PC-3 (cell line): ENCODE data around the gene TAF4. TPM values are rescaled to one million over a fixed set of nuclear protein-coding genes. Genes with fewer than 3 reads are reported as not detected.

Experiments
- ATAC-seq: fragments of 200-7000 bp; cut with Tn5 transposase; 2 replicates; pipeline ENCODE4 v1.9.1; 2020; ENCODE audit warnings: mild to moderate bottlenecking, moderate library complexity
- BruUV-seq: library from RNA; stranded (reverse); fragments of 400-500 nt; replicated peaks from 2 replicates; lab custom pipeline; 2021; lab: Mats Ljungman, UMichigan
- CTCF ChIA-PET: fragments of 300-600 bp; sonication (Branson Sonifier 250); formaldehyde crosslinking; loops from one replicate; lab custom pipeline; 2022; ENCODE audit warnings: antibody characterized with exemption; lab: Charles Lee
- POLR2A ChIA-PET: fragments of 300-600 bp; sonication (Branson Sonifier 250); formaldehyde crosslinking; loops from one replicate; lab custom pipeline; 2022; ENCODE audit warnings: antibody characterized with exemption; ENCODE audit not compliant: unreplicated experiment; lab: Charles Lee
- DNase-seq: peaks from one replicate; pipeline ENCODE4 v3.0.0-alpha.2; 2015
- H2AFZ ChIP-seq: fragments of 300-600 bp; sonication (generic); 2 replicates; pipeline ENCODE4 v1.6.0; 2016; ENCODE audit warnings: antibody characterized with exemption, low read length
- H3F3A ChIP-seq: fragments of 300-600 bp; sonication (generic); one replicate; pipeline ENCODE4 v1.6.0; 2017; ENCODE audit warnings: antibody characterized with exemption, low read length, control low read depth, mild to moderate bottlenecking; ENCODE audit not compliant: unreplicated experiment
- H3K27ac ChIP-seq: fragments of 300-600 bp; sonication (generic); 2 replicates; pipeline ENCODE4 v1.5.1; 2016; ENCODE audit warnings: mild to moderate bottlenecking, low read length
- H3K27me3 ChIP-seq: fragments of 300-600 bp; sonication (generic); 2 replicates; pipeline ENCODE4 v1.6.1; 2016; ENCODE audit warnings: low read length, mixed read lengths
- H3K36me3 ChIP-seq: fragments of 300-600 bp; sonication (generic); 2 replicates; pipeline ENCODE4 v1.6.1; 2016; ENCODE audit warnings: low read depth, mixed run types, low read length, mixed read lengths
- H3K4me1 ChIP-seq: fragments of 300-600 bp; sonication (generic); 2 replicates; pipeline ENCODE4 v1.5.1; 2016; ENCODE audit warnings: low read length; ENCODE audit not compliant: insufficient read depth
- H3K4me2 ChIP-seq: fragments of 300-600 bp; sonication (generic); 2 replicates; pipeline ENCODE4 v1.6.0; 2016; ENCODE audit warnings: low read length
- H3K4me3 ChIP-seq: fragments of 300-600 bp; sonication (generic); 2 replicates; pipeline ENCODE4 v1.5.1; 2016; ENCODE audit warnings: mild to moderate bottlenecking, low read length, mixed read lengths
- H3K79me2 ChIP-seq: fragments of 300-600 bp; sonication (generic); 2 replicates; pipeline ENCODE4 v1.6.1; 2017; ENCODE audit warnings: low read length, mixed read lengths
- H3K9ac ChIP-seq: fragments of 300-600 bp; sonication (generic); 2 replicates; pipeline ENCODE4 v1.6.0; 2016; ENCODE audit warnings: mild to moderate bottlenecking, low read length
- H3K9me2 ChIP-seq: fragments of 300-600 bp; sonication (generic); replicated peaks from 2 replicates; pipeline ENCODE4 v1.6.1; 2016; ENCODE audit warnings: mixed run types, low read length, mixed read lengths
- H3K9me3 ChIP-seq: fragments of 300-600 bp; sonication (generic); 2 replicates; pipeline ENCODE4 v1.6.1; 2016; ENCODE audit warnings: low read length, mixed read lengths
- H4K20me1 ChIP-seq: fragments of 300-600 bp; sonication (generic); 2 replicates; pipeline ENCODE4 v1.6.1; 2016; ENCODE audit warnings: low read length, mixed read lengths
- CTCF ChIP-seq: fragments of 300-600 bp; sonication (generic); conservative IDR thresholded peaks from 2 replicates; pipeline ENCODE4 v1.5.1; 2017; ENCODE audit warnings: antibody characterized with exemption, low read depth, mild to moderate bottlenecking, low read length
- EZH2 ChIP-seq: fragments of 300-600 bp; sonication (generic); IDR thresholded peaks from one replicate; pipeline ENCODE4 v1.6.1; 2017; ENCODE audit warnings: antibody characterized with exemption, mild to moderate bottlenecking, low read length; ENCODE audit not compliant: unreplicated experiment
- EZH2phosphoT487 ChIP-seq: fragments of 300-600 bp; sonication (generic); IDR thresholded peaks from 2 replicates; pipeline ENCODE4 v1.6.1; 2018; ENCODE audit warnings: mild to moderate bottlenecking, antibody characterized with exemption, low read length, borderline replicate concordance
- intact Hi-C: fragments of 100-400 bp; cut with micrococcal nuclease; formaldehyde crosslinking; loops from 2 replicates; pipeline ENCODE4 v1.9.0; 2023
- total RNA-seq: library from RNA; depleted of rRNA; stranded (reverse); fragments of >200 nt; gene quantifications from 2 replicates; pipeline ENCODE4 v1.2.3, GENCODE V29; 2014

Gene TAF4
- total RNA-seq, 1 experiment from 2014 or later, result 9.6 TPM

GRCh38 chr20:62042025-62042820 is 23.5 kb downstream of the TAF4 start:
- H3F3A ChIP-seq, result no peaks in the 10 kb centered on the region
- ATAC-seq (no peak), DNase-seq (no peak)
- H3K27ac ChIP-seq, result no peak overlapping the region
- TF ChIP-seq EZH2phosphoT487, result no peak
- TF ChIP-seq CTCF, result no peak
- no peak for TF ChIP-seq EZH2
- H3K4me1 ChIP-seq, result peaks cover 7% of the 10 kb centered on the region; the same call in 1 of the 2 replicates
- BruUV-seq, result no TSS peak
- CTCF ChIA-PET, result interaction anchor here (0.8 kb wide), 1 partner anchor 92 kb away, joined by 3 read pairs; no protein-coding TSS in a partner anchor
- intact Hi-C loops, result no loop called here
- POLR2A ChIA-PET, result no interaction called here
- no peak overlapping the region for H3K4me2 ChIP-seq
- H3K9ac ChIP-seq, result no peak overlapping the region
- peaks cover 100% of the 10 kb centered on the region for H3K79me2 ChIP-seq
- no peaks in the 10 kb centered on the region for H3K36me3 ChIP-seq
- peaks cover 44% of the 10 kb centered on the region for H4K20me1 ChIP-seq
- no peaks in the 10 kb centered on the region for H3K27me3 ChIP-seq
- no peak overlapping the region for H2AFZ ChIP-seq
- H3K9me3 ChIP-seq, result no peaks in the 10 kb centered on the region
- H3K4me3 ChIP-seq, result no peak overlapping the region
- H3K9me2 ChIP-seq, result no peaks in the 10 kb centered on the region

GRCh38 chr20:62040933-62041332 is 24.7 kb downstream of the TAF4 start:
- H3F3A ChIP-seq, result no peaks in the 10 kb centered on the region
- H3K4me2 ChIP-seq, result no peak overlapping the region
- no peaks in the 10 kb centered on the region for H3K27me3 ChIP-seq
- ATAC-seq (no peak), DNase-seq (no peak)
- H3K4me1 ChIP-seq, result peaks cover 7% of the 10 kb centered on the region; the same call in 1 of the 2 replicates
- no peak for TF ChIP-seq CTCF
- TF ChIP-seq EZH2phosphoT487, result no peak
- no peak for TF ChIP-seq EZH2
- intact Hi-C loops, result no loop called here
- H4K20me1 ChIP-seq, result peaks cover 35% of the 10 kb centered on the region; the same call in 1 of the 2 replicates
- no peaks in the 10 kb centered on the region for H3K9me3 ChIP-seq
- H2AFZ ChIP-seq, result no peak overlapping the region
- ChIA-PET CTCF (no interaction called here), POLR2A (no interaction called here)
- H3K9me2 ChIP-seq, result no peaks in the 10 kb centered on the region
- BruUV-seq, result no TSS peak
- H3K4me3 ChIP-seq, result no peak overlapping the region
- no peak overlapping the region for H3K27ac ChIP-seq
- H3K36me3 ChIP-seq, result no peaks in the 10 kb centered on the region
- peaks cover 100% of the 10 kb centered on the region for H3K79me2 ChIP-seq
- H3K9ac ChIP-seq, result no peak overlapping the region

- H3K4me2 ChIP-seq, result no peak overlapping the region
- no peak overlapping the region for H3K9ac ChIP-seq
- ATAC-seq (no peak), DNase-seq (no peak)
- H3K79me2 ChIP-seq, result peaks cover 98% of the 10 kb centered on the region
- H3K36me3 ChIP-seq, result no peaks in the 10 kb centered on the region
- ChIA-PET CTCF (no interaction called here), POLR2A (no interaction called here)
- no peak overlapping the region for H3K27ac ChIP-seq
- H3F3A ChIP-seq, result no peaks in the 10 kb centered on the region
- H3K27me3 ChIP-seq, result no peaks in the 10 kb centered on the region
- no peak for TF ChIP-seq EZH2phosphoT487
- TF ChIP-seq EZH2, result no peak
- no peak for TF ChIP-seq CTCF
- H3K4me3 ChIP-seq, result no peak overlapping the region
- no peaks in the 10 kb centered on the region for H3K9me3 ChIP-seq
- BruUV-seq, result no TSS peak
- intact Hi-C loops, result no loop called here
- H4K20me1 ChIP-seq, result peaks cover 33% of the 10 kb centered on the region; the same call in 1 of the 2 replicates
- no peak overlapping the region for H2AFZ ChIP-seq
- H3K4me1 ChIP-seq, result peaks cover 7% of the 10 kb centered on the region; the same call in 1 of the 2 replicates
- H3K9me2 ChIP-seq, result no peaks in the 10 kb centered on the region
Observed at GRCh38 chr20:62040381-62040922, 25.2 kb downstream of the TAF4 start.
